NB4 (cell line): ENCODE measurements around the gene DEAF1.

Source experiments
- MYC ChIP-seq: IDR thresholded peaks from 2 replicates; pipeline ENCODE4 v1.6.1; 2011; ENCODE audit warnings: low read depth, low read length
- TF ChIP-seq, protein P1 (sequence below): IDR thresholded peaks from one replicate; pipeline ENCODE4 v1.5.1; 2012; ENCODE audit warnings: low read depth, low read length

DNA sequence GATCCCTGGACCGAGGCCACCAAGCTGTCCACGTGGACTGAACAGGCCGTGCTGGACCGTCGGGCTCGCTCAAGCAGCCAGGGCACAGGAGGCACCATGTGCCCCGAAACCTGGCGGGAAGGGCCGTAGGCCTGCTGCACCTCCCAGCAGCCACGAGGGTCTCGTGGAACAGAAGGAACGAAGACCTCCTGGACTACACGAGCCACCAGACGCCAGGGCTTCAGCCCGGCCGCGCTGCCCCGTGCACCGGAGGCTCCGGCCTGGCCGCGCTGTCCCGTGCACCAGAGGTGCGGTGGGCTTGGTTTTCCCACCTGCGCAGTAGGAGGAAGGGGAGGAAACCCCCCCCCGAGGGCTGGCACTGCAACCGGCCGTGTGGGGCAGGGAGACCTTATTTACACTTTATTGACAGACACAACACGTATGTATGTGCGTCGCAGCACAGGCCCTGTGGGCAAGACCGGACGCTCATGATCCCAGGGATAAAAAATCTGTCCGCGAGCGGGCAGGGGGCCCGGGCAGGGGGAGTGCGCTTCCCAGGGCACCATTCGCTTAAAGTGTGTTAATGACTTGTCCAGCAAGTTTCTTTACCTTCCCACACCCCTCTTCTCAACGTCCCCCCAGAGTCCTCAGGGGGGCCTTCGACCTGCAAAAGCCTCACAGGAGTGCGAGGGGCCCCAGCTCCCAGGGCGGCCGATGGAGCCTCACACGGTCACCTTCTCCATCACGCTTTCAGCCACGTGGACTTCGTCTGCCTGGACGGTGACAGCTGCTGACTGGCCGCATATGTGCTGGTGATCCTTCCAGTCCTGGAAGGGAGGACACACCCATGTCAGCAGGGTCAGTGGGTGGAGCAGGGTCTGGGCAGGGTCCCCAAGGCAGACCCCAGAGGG is 50.9 kb downstream of the DEAF1 start:
- TF ChIP-seq, protein P1, sequence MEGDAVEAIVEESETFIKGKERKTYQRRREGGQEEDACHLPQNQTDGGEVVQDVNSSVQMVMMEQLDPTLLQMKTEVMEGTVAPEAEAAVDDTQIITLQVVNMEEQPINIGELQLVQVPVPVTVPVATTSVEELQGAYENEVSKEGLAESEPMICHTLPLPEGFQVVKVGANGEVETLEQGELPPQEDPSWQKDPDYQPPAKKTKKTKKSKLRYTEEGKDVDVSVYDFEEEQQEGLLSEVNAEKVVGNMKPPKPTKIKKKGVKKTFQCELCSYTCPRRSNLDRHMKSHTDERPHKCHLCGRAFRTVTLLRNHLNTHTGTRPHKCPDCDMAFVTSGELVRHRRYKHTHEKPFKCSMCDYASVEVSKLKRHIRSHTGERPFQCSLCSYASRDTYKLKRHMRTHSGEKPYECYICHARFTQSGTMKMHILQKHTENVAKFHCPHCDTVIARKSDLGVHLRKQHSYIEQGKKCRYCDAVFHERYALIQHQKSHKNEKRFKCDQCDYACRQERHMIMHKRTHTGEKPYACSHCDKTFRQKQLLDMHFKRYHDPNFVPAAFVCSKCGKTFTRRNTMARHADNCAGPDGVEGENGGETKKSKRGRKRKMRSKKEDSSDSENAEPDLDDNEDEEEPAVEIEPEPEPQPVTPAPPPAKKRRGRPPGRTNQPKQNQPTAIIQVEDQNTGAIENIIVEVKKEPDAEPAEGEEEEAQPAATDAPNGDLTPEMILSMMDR = no peak
- no peak for TF ChIP-seq MYC
